Tongue (tissue), 2 donors: Measurements from ENCODE around the gene CRY1. TPM values are rescaled to one million over a fixed set of nuclear protein-coding genes. Genes with fewer than 3 reads are reported as not detected.

Experiments
- DNase-seq: peaks from one replicate; pipeline ENCODE4 v3.0.0-alpha.2; 2015
- total RNA-seq: library from RNA; depleted of rRNA; stranded (reverse); fragments of >200 nt; gene quantifications from one replicate; pipeline ENCODE4 v1.2.3, GENCODE V29; 2014

CRY1 gene
- 37.2 TPM for total RNA-seq

DNA sequence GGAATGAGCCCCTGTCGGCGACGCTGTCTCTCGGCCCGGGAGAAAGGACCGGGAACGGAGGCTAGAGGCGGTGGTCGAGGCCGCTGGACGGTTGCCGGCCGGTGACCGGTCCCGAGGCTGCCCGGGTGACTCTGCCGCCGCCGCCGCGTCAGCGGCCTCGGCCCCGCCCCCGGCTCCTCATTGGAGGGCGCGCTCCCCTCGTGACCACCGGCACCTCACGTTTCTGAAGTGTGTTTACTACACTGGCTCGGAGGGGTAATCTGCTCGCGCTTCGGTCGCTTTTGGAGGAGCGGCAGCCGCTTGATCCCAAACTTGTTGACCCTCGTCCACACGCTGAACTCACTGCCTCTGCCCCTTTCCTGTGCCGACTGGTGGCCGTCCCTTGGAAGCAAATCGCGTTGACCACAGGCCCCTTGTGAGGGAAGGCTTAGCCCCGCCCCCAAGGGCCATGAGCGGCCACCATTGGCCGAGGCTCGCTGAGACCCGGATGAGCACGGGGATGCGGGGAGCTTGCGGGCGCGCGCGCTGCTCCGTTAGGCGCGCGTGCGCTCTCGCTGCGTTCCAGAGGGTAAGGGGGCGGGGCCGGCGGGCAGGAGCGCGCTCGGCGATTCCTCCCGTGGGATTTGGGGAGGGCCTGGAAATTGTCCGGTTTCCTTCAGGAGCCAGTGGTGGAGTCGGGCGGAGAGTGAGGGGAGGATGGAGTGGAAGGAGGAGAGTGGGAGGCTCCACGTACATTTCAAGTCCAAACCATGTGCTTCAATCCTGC, at the start of gene CRY1:
Gene CRY1, minus strand, starts transcription at position 133 of the 766 bp plus-strand sequence. CDS start 588 bp downstream, outside the sequence.
- peak; percentile 99 for DNase-seq

DNA sequence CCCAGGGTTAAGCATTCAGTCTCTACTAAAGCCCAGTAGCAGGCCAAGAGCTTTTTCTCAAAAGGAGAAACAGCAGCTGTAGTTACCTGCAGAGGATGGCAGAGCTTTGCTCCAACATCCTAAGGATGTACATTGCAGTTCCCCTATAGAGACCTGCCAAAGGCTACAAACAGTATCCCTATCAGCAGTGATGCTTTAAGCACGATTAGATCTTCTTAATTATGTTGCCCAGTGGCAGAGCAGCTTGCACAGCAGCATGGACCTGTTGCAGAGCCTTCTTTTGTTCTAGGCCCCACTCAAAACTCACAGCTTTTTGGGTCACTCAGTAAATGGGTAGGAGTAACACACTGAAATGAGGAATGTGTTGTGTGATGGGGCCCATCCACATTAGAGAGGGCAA, 46.4 kb upstream of the CRY1 start:
- no peak for DNase-seq

DNA sequence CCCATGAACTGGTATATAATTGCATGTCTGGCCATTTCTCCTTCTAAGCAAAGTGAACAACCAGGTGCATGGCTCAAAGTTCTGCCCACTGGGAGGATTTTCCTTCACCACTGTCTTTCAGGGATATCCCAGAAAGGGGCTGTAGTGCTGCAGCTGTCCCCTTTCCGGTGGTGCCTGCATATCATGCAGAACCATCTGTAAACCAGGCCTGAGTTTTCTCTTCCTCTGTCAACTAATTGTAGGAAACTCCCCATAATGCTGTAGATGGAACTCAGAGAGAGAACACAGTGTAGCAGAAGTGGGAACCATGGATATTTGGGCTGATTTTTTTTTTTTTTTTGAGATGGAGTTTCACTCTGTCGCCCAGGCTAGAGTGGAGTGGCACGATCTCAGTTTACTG, 45.6 kb upstream of the CRY1 start:
- DNase-seq = no peak

DNA sequence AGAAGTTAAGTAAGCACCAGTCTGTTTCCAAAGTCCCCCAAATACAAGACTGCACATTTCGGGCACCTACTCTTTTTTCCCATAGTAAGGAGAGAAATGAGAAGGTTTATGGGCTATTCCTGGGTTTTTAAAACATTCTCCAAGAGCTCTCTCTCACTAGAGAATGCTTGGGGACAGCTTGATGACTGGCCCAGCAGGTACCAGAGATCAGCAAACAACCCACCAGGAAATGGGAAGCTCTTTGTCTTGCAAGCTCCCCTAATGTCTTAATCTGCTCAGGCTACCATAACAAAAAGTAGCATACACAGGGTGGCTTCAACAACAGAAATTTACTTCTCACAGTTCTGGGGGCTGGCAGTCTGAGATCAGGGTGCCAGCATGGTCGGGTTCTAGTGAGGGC, 41.8 kb upstream of the CRY1 start:
- DNase-seq = no peak

DNA sequence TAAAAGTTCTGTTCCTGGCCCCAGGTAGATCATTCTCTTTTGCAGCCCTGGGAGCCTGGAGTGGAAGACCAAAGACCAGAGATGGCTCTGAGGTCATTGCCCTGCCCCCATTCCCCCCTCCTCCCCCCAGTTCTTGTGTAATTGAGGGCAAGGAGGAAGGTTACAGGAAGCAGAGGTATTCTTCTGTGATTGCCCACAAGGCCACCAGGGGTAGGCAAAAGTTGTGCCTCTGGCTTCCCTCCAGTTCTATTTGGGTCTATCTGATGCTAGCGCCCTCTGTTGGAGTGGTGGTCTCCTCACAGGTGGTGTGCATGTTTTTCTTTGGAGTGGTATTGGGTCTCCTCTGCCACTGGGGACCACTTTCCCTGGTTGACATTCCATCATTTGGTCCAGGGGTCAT, 41.2 kb upstream of the CRY1 start:
- DNase-seq = no peak

DNA sequence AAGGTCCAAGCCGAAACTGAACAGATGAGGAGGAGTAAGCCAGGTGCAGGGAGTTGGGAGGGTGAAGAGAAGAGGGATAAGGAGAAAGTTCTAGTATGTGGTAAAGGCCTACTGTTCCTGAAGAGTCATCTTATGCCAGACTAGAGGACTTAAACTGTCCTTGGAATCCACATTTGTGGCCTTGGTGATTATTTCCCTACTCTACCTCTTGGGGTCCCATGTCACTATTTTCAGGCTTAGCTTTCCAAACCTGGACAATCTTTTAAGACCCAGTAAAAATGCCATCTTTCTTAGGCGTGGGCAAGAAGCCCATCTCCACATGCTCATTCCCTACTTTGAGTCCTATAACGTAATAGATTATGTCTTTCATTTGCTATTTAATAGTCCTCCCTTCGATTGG, 40.1 kb upstream of the CRY1 start:
- no peak for DNase-seq

DNA sequence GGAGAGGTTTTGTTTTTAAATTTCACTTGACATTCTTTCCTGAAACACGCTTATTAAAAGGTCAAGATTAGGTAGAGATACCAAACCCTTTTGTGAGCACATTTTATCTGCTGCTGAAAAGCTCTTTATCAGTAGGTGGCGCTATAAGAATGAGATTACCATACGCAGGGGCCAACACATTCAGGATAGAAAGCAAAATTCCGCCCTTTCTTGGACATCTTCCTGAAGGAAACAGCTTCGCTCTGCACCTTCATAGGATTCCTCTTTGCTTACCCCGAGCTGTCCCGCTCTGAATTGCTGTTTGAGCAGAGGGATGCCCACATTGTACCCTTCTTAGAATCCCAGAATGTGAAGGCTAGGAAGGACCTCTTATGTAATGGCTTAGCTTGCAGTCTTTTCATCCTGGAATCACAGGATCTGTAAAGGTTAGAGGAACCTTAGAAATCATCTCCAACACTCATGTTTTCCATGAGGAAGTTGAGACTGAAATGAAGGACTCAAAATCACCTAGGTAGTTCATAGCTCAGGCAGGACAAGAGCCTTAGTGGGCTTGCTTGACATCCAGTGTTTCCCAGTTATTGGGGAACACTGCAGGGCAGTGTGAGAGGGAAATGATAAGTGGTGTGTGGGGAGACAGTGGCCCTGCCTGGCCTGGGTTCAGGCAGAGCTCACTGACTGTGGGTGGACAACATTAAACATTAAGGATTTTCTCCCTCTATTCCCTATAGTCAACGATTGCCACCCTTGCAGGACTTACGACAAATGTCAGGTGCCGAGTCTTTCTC, 38.7 kb upstream of the CRY1 start:
- DNase-seq = peak; percentile 87

DNA sequence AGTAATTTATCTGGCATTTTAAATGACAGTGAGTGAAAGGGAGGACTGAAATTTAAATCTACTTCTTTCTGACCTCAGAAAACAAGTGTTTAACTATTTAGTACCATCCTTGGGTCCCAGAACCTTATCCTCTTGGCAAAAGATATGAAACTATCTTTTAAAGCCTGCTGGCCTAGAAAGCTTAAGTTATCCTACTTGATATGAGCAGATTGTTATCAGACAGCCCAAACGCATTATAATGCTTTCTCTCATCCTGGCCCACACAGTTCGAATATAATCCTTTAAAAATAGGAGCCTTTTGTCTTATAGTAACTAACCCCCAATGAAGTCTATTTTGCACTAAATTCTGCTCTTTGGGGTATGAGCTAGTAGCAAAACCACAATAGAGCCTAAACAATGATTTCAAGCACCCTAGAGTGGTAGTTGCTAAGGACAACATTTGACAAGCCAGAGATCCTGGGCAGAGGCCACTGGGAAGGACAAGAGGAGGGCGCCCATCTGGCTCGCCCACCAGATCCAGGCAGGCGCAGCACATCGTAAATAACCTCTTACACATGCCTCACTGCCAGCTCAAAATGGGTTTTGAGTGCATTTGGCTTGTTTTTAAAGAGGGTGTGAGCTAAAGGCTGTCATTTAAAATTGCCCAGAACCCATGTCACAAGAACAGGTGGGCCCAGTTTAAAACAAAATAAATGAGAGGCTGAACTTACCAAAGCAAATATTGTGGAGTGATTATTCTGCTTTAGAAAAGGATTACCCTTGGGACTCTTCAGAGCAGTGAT, 37.7 kb upstream of the CRY1 start:
- no peak for DNase-seq

DNA sequence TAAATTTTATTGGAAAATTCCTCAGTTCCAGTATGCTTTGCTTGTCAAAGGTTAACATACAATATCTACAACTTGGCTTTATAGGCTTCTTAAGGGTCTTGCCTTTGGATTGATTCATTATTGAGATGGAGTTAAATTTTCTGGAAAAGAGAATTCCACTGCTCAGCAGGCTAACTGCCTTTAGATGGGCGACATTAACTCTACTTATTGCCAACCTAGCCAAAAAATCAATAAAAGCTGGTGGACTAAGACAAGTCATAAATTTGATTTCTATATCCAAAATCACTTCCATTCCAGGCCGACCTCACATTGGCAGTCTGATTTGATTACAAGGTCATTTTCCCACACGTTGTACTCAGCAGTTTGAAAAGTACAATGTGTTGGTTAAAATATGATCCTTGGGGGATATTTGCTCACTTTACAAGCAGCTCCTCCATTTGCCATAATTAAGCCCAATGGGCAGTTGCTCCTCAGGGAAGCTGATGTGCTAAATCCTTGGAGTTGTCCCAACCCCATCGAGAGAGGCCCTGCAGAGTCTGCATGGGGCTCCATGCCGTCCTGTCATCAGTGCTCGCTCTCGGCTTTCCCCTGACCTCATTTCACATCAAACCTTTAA, 36.1 kb upstream of the CRY1 start:
- no peak for DNase-seq

DNA sequence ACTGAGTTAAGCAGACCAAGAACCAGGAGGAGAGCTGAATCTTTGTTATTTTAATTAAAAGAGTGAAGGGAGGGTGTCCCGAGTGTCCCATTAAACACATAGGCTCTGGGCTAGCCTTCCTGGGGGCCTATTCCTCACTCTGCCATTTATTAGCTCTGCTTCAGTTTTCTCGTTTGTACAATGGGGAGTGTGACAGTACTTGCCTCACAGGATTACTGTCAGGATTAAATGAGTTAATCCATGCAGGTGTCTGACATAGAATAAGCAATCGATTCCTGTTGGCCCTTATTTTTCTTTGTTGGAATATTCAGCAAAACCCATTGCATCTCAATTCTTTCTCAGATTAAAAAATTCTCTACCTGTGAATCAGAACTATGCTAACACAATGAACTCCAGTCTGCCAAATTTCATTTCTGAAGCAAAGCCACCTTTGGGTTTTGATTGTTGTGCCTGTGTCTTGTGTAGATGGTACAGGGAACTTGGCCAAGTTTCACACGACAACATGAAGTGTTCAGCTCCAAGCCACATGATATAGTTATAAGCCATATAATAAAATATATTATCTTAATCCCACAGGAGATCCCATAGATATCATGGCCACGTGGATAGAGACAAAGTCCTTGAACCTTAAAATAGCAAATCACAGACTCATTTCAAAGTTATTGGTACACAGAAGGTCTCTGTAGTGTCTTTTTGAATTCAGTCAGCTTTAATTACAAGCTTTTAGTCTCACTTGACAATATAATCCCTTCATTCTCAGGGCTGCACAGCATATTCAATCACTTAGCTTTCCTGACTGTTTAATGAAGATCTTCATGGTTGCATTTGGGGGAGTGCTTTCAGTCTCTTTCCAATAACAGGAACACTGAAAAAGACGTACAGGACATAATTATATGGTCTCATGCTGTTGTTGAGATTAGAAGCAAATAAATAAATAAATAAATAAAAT, 34.4 kb upstream of the CRY1 start:
- no peak for DNase-seq

DNA sequence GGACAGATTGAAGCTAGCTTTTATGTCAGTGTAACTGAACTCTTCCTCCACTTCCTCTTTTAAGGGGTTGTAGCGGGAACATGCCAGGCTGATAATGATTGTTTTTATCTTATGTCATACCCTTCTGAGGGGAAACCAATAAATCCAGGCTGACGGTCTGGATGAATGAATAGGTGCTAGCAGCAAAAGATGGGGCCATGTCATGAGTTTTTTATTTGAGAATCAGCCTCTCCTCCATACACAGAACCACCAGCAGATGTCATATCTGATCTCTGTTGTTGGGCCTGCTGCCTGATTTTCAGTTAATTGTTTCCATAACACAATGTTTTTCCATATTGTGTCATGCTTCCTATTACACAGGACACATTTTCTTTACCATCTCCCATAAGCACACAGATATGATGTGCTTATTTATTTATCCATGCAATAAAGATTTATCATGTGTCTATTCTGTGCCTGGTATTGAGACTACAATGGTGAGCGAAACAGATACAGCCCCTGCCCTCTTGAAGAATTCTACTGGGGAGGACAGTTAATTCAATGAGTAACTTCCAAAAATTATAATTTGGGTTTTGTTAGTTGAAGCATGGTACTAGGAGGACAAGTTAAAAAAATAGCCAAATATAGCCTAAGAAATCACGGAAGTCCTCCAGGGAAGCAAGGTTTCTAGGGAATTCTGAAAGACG, 33.6 kb upstream of the CRY1 start:
- peak; percentile 67 for DNase-seq

DNA sequence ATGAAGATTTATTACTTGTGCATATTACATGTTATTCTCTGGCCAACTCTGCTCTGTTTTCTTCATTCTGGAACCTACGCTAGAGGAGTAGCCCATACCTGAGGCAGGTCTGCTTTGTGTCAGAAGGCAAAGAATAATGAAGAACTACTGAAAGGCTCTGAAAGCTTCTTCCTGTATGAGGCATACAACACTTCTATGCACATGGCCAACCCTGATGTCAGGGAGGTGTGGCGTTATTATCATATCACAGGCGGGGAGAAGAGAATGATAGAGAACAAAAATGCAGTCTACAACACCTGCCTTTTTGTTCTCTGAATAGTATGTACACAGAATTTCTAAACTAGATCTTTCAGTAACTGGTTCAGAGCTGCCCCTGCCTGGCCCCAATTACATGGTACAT, 32.5 kb upstream of the CRY1 start:
- no peak for DNase-seq

DNA sequence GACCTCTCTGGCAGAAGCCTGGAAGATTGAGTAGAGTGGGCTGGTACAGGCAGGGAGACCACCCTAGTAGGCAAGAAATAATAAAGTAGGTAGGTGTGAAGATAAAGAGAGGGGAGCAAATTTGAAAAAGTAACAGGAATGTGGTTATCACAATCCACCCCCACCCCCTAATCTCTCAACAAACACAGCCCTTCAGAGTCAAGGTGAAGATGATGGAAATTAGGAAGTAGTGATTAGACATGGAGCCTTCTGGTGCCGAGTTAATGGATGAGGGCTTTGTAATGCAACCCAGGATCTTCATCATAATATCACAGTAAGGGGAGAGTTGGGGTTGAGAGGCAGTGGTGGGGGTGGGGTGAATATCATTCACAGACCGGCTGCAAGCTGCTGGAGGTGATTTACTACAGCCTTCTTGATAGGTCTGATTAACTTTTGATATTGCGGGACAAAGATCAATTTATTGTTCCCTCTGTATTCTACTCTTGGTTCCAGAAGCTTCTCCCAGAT, 29.2 kb upstream of the CRY1 start:
- no peak for DNase-seq

DNA sequence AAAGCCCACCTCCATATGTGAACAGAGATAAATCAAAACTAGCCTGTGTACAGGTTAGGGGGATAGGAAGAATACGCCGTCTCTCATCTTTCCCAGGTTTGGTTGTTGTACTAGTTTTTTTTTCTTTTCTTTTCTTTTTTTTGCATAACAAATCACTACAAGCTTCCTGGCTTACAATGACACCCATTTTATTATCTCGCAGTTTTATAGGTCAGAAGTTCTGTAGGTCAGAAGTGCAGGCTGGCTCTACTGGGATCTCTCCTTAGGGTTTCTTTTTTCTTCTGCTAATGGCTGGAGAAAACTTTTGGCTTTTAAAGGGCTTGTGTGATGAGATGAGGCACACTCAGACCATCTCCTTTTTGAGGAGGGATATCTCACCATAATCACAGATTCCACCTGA, 25.7 kb upstream of the CRY1 start:
- no peak for DNase-seq

DNA sequence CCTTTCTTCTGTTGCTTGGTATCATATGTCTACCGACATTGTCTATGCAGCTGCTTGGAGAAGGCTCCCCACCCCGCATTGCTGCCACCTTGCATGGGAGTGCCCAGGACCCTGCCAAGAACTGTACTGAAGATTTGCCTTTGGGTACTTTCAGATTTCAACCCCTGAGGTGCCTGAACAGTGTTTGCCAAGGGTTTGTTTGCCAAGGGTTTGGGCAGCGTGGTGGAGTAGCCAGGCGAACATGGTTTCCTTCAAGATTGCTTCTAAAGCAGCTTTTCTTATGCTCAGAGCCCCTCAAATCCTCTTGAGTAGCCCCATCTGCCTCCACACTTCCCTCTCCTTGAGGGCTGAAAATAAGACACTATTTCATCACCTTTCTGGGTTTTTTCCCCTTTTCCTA, 25.3 kb upstream of the CRY1 start:
- DNase-seq = no peak

DNA sequence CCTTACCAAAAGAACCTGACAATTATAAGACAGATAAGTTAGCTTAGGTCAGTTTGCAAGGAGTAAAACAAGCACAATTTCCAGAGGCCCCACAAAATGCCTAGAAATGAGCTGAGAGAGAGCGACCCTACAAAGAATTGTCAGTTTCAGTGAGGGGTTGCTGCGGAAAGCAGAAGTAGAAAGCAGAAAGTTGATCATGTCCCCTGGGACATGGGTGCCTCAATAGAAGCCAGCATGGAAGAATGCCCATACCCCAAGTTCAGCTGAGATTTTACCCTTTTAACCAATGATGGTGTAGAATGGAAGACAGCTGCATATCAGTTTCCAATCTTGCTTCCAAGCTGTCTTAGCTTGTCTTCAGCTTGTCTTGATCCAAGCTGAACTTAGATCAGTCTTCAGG, 21.8 kb upstream of the CRY1 start:
- DNase-seq = no peak

DNA sequence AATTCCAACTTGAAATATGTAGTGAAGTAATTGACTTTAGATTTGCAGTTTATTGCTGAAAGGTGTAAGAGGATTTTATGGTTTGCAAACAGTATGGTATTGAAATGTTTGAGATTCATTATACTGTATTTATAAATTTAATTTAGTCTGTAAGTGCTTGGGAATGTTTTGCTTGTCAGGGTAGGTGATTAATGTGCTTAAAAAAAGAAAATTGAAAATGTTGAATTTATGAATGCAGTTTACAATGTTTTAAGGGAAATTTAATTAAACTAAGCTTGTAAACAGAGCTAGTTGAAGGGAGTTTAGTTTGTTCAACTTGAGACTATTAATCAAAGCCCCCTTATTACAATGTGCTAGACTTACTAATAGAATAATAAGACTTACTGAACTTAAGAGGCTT, 18.0 kb upstream of the CRY1 start:
- DNase-seq = no peak

DNA sequence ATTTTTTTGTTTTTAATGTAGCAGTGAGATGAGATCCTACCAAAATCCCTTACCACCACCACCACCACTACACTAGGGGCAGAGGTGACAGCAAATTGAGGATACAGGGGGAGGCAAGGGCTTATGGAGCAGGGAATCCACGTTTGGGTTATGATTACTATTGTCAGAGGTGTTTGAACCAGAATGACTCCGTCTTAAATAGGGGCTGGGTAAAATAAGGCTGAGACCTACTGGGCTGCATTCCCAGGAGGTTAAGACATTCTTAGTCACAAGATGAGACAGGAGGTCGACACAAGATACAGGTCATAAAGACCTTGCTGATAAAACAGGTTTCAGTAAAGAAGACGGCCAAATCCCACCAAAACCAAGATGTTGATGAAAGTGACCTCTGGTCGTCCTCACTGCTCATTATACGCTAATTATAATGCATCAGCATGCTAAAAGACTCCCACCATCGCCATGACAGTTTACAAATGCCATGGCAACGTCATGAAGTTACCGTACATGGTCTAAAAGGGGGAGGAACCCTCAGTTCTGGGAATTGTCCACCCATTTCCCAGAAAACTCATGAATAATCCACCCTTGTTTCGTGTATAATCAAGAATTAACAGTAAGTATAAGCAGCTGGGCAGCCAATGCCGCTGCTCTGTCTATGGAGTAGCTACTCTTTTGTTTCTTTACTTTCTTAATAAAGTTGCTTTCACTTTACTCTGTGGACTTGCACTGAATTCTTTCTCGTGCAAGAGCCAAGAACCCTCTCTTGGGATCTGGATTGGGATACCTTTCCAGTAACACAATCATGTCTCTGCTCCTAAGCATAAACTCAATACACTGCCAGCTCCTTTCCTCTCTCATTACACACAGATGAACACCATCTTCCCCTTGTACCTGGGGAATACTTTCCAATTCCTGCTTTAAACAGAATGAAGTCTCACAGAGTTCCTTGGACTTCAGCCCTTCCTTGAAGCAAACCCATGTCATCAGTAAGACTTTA, 16.7 kb upstream of the CRY1 start:
- DNase-seq = peak; percentile 90

DNA sequence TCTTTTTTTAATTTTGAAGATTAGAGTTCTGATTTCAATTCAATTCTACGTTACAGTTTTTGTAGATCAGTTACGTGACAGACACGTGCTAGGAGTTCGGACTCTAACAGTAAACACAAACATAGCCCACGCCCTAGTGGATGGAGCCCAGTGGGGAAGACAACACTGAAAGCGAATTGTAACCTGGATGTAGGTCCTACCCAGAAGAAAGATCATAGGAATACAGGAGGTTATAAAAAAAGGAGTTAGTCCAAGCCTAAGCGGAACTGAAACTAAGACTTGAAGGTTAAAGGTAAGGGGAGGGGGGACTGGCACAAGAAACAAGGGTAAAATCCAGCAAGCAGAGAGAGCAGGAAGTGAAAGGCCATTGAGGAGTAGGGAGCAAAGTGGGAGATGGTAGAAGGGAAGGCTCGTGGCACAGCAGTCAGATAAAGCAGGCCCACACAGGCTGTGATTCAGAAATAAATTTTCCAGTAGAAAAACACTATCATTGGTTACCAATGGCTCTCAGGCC, 15.7 kb upstream of the CRY1 start:
- no peak for DNase-seq
